Activated CD4-positive, alpha-beta T cell treated with anti-CD3 and anti-CD28 coated beads, Interleukin-2, amount 50 U/mL, for 48 hours (primary cell): ENCODE data around the gene LTBP1.
"Not testable (repeated sequence)": the region's sequence is repeated elsewhere in the genome, so short reads cannot be mapped to it uniquely, and the experiment has no call there.

Experiments
- DNase-seq, 2 experiments: peaks; one replicate each; pipeline ENCODE4 v3.0.0-alpha.2; 2020

Gene LTBP1

DNA sequence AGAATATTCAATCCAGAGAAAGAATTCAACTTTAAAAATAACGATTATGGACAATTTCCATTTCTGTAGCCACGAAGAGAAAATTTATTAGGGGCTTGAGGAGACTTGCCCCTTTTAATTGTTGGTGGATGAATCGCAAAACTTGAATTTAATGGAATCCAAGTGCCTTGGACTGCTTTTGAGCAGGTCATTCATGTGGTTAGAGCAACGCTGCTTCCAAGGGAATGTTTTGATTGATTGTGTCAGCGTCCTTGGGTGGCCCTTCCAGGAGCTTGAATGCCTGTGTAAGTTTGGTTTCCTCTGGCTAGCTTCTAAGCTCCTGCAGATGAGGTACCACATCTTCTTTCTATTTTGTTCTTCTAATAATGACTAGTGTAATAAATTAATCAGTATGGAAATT, 213.4 kb downstream of the LTBP1 start:
- no peak for DNase-seq

DNA sequence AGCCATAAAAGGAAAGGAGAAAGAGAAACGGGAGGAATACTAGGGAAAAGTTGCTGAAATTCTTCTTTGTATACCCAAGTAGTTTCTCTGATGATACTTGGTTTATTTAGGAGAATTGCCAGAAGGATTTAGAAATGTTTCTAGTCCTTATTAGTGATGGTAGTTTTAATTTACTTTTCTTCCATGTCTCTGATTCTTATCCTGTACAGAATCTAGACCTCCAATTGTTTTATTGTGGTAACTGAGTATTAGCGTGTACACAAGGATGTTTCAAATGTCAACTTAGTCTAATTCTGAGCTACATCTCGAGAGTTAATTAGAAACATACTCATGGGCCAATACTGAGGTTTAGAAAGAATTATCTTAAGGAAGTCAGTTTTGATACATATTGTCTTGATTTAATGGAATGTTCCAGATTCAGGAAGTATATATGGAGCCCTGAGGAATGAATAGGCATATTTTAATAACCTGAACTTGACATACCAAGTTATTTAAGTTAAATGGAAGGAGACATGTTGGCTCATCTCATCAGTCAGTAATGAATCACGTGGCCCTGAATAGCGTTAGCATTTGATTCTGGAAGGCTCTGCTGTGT, 219.6 kb downstream of the LTBP1 start:
- no peak for DNase-seq

DNA sequence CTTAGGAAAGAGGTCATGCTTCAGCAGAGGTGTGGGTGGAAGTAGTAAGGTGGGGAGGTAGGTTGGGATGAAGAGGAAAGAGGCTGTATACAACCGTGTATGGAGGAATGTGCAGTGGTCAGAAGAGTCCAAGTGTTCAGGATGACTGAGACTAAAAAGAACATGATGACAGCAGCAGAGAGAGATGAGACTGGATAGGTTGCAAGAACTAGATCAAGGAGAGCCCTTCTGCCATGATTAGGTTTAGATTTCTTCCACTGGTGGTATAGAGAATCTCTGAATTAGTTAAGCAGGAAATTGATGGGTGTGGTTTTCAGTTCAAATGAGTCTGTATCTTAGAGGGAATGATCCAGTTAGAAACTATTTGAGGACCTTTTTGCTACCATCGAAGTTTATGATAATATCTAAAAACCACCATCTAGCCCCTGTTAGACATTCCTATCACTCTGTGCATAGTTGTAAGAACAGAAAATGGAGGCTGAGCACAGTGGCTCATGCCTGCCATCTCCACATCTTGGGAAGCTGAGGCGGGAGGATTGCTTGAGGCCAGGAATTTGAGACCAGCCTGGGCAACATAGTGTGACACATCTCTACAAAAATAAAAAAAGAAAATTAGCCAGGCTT, 221.0 kb downstream of the LTBP1 start:
- DNase-seq: no peak

DNA sequence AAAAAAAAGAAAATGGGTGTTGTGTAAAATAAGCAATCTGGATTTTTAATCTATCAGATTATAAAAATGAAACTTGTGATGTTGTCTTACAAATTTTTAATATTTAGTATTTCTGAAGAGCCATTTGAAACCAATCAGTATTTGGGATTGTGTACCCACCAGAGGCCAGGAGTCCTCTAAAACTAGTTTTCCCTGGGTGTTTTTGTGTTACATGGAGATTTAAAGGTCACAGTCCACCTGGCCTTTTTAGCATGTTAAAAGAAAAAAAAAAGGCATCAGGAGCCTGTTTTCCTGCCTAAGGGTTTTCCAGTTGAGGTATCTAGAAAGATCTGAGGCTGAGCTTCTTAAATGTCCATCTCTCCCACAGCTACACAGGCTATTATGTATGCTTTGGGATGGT, 221.7 kb downstream of the LTBP1 start:
- no peak for DNase-seq

DNA sequence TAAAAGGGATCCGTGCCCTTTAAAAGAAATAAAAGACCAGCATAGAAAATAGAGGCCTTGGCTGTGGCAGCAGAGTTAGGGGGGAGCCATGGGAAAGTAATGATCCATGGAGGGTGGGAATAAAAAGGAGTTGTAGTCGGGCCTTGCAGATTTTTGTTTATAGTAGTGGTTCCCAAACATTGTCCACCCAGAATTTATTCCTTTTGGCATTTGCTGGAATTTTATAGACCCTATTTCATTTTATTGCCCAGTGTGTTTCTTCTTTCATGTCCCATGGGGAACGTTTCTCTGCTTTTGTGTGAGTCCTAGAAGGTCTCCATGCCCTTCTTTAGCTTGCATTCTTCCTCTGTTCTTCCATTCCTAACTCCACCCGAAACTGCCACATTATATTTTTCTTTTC, 222.2 kb downstream of the LTBP1 start:
- DNase-seq: no peak

DNA sequence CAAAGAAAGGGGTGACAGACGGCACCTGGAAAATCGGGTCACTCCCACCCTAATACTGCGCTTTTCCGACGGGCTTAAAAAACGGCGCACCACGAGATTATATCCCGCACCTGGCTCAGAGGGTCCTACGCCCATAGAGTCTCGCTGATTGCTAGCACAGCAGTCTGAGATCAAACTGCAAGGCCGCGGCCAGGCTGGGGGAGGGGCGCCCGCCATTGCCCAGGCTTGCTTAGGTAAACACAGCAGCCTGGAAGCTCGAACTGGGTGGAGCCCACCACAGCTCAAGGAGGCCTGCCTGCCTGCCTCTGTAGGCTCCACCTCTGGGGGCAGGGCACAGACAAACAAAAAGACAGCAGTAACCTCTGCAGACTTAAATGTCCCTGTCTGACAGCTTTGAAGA, 223.5 kb downstream of the LTBP1 start:
- not testable (repeated sequence) for DNase-seq

DNA sequence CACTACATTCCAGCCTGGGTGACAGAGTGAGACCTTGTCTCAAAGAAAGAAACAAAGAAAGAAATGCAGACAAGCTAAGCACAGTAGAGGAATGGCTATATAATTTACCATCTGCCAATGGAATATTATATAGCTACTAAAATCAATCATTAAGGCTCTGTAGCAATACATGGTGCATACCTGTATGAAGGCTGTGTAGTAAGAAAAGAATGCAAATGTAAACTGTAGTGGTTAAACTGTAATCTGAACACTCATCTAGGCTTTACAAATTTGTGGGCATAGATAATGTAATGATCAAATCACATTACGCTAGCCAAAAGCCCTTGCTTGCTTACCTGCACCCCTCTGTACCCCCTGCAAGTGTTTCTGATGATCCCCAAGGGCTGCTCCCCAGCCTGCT, 230.9 kb downstream of the LTBP1 start:
- no peak for DNase-seq

DNA sequence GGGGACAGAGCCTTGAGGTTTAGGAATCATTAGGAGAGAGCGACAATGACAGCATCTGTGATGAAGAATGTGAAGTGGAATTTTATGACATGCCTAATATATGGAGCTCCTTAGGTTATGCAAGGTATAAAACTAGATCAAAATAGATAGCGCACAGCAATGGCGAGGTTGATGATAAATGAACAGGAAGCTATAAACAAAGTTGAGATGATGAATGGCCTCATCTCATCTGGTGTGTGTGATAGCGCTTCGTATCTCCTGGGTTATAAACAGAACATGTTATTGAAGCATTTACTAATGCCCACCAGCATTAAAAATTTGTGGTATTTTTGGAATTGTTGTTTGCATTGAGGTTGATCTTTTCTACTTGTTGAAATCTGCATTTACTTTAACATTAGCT, 231.5 kb downstream of the LTBP1 start:
- no peak for DNase-seq

DNA sequence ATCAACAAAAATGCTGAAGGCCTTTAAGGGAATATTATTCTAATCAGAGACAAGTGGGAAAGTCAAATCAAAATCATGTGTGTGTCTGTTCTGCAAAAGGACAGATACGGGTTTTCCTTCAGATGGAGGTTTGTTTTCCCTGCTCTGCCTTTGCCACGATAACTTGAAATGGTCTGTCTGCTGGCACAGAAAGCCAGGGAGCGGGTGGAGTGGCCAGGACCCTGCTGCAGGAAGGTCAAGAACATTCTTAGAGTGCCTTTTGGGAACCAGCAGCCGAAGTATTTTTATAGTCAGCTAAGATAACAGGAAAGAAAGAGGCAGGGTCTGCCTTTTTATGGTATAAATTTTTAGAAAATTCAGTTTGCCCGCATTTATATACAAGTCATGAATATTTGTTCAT, 234.2 kb downstream of the LTBP1 start:
- no peak for DNase-seq

DNA sequence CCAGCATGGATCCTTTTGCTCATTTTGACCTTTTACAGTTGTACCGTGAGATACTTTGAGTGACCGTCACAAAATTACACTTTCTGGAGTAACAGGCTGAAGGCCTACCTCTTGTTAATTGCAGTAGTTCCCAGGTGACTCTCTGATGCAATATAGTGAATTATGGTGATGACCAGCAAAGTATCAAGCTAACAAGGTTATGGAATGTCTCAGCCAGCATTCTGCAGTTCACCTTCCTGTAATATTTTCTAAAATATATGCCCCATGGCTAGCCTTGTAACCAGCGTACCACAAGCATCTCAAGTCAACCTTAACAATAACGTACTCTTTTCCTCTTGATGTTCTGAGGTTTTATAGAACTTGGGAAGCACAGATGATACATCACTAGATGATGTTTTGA, 234.7 kb downstream of the LTBP1 start:
- DNase-seq: no peak

DNA sequence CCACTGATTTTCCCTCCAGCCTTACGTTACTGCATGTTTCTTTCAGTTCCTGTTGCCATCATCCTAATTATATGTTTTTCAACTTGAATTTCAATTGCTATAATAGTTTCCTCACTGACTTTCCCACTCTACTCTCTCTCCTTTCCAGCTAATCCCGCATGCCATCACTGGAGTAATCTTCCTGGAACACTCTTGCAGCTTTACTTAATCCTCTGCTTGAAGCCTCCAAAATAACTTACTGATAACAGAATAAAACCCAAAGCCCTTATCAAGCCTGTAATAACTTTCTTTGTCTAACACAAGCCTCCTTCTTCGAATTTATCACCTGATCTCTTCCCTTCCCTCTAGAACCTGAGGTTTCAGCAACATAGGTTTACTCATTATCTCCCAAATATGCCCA, 237.3 kb downstream of the LTBP1 start:
- DNase-seq: no peak

DNA sequence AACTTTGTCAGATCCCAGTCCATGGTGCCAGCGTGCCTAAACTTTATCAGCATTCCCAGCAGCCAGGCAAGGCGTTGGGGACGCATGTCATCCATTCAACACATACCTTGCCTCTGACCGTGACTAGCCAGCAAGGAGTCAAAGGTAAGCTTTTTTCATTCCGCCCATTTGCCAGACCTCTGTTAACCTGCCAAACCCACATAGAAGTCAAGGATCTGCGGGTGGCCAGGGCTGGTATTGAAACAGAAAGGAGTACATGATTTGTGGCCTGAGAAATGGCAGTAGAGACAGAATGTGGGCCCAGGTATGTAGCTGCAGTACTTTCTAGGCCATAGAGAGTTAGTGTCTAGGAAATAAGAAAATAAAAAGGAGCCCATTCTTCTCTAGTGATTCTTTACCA, 240.2 kb downstream of the LTBP1 start:
- DNase-seq: no peak

DNA sequence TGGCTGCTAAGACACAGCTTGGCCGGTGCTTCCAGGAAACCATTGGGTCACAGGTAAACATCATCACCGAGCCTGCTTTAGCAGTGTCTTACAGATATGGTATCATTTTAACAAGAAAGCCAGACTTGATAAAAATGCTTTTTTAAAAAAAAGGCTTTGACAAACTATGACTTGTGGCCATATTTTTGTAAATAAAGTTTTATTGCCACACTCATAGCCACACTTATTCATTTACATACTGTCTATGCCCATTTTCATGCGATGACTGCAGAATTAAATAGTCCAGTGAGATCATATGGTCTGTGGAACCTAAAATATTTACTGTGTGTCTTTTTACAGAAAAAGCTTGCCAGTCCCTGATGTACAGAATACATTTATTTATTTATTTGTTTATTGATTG, 242.0 kb downstream of the LTBP1 start:
- no peak for DNase-seq

DNA sequence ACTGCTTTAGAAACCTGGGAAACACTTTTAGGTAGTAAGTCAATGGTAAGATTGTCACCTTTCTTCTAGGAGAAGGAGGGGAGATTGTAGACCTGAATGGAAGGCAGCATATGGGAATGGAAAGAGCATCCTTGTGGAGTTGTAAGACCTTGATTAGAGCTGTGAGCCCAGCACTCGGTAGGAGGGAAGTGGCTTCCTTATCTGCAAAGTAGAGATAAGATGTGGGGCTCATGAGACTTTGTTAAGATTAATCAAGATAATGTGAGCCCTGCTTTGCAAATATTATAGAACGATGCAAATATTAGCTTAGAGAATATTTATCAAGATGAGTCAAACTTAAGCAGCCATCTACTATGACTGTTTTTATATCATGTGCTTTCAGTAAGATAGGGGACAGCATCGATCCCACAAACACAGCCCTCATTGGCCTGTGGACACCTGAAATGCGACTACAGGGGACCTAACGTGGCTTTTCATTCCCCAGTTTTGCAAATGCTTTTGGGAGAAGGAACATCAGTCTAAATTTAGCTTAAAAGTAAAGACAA, 243.7 kb downstream of the LTBP1 start:
- no peak for DNase-seq

DNA sequence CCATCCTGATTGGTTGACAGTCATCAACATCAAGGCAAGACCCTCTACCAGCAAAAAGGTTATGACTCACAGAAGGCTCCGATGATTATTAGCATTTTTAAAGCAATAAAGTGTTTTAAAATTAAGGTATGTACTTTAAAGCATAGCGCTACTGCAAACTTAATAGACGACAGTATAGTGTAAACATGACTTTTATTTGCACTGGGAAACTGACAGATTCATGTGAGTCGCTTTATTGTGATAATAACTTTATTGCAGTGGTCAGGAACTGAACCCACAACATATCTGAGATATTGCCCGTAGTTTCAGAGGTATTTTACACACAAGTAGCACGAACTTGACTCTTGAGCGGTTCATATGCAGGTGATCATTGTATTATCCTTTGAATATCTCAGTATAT, 249.1 kb downstream of the LTBP1 start:
- no peak for DNase-seq

DNA sequence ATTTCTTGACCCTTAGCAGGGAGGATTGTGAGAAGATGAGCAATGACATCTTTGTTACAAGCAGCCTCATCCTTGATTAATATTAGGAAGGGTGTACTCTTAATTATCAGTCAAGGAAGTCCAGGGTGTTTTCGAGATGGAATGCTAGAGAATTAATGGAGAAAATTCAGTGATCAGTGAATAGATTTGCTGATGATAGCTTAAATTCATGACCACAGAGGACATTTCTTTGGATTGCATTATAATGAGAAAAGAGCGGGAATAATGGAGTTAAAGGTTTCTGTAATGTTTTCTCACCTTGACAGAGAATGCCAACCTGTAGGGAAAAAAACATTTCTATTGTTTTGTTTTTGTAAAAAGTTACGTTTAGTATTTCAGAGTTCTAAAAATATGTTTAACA, 249.9 kb downstream of the LTBP1 start:
- no peak for DNase-seq

DNA sequence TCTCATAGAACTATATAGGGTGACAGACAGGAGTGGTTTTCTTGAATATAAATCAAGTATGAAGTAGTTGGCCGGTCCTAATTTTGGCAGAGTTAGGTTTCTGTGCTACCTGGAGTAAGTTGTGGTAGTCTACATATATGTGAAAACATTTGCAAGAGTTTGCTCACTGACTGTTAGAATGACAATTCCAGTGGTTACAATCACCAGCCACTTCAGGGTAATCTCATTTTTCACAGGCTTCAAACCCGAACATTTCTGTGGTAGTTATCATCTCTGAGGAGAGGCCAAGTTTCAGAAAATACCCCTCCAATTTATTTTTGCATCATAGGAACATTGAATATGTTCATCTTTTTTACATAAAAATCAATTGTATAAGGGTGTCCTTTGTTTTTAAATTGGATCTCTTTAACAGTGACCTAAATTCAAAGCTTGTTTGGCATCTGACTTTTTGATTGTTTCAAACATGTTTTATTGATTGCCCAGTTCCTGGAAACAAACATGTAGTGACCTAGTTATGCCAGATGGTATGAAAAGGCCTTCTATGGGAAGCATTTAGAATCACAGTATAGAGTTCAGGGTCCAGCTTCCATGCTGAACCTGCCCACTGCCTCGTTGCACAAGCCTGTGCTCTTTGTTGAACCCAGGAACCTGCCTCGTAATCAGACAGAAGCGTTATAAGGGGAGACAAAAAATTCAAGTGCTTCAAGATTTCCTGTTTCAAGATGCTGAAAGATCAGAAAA, 250.6 kb downstream of the LTBP1 start:
- no peak for DNase-seq

DNA sequence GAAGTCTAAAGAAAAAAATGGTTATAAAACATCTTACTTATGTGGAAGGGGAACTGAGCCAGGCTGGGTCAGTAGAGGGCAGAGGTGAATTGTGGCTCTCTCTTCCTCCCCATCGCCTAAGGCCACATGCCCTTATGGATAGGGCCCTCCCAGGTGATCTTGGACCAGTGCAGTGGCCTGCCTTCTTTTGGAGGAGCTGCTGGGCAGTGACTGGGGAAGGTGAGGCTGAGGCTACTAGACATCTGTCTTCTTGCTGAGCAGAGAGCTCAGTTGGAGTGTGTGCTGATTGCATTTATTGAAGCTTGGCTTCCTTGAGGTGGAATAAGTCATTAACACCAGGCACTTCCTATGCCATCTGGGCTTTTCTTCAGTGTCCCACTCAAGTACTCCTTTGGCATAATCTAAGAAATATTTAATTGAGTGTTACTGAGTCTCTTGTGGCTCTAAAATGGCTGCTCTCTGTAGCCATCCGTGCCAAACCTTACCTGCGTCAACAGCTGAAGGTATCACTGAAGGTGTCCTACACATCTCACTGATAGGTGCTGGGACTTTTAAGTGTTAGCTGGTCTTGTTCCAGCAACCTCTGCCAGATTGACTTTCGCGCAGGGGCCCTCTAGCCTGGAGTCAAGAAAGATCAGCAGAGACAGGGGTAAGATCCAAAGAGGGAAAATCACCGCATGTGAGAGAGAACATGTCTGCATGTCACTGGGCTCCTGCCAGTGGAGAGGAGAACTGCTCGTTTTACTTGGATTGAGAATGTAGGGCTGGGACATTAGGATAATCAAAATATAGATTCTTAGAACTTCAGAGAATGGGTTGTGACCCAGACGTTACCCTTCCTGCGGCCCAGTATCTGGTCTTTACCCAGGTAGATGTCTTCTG, 256.1 kb downstream of the LTBP1 start:
- DNase-seq: no peak

DNA sequence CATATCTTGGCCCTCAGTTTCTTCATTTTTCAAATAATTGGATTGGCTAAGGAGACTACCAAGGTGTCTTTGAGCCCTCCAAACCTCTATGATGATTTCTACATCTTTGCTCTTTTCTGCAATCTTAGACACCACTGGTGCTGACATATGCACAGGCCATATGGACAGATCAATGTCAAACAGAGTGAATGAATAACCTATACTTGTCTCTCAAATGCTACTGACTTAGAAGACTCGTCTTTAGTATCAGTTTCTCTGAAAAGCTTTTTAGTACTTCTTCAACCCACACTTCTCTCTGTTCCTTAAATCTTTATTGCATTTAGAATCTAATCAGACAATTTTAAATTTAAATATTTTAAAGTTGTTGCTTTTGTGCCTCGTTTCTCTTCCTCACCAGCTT, 258.2 kb downstream of the LTBP1 start:
- DNase-seq: no peak

DNA sequence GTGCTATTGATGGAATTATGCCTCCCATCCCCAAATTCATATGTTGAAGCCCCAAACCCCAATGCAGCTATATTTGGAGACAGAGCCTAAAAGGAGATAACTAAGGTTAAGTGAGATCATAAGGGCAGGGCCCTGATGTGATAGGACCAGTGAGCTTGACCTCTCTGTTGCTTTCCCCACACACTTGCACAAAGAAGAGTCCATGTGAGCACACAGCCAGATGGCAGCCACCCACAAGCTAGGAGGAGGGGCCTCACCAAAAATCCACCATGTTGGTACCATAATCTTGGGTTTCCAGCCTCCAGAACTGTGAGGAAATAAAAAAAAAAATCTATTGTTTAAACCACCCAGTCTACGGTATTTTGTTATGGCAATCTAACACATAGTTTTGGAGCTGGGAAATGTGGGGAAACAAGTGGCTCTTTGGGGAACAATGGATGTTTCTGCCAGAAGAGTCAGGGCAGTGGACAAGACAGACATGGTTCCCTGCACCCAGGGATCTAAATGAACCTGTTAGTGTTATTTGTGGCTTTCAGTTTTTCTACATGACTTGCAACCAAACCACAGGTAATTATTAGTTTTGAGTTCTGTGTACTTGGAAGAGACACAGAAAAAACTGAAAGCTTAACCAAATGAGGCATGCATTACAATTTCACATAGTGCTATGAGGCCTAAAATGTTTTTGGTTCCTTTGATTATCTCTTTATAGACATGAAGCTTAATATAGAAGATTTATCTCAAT, 259.1 kb downstream of the LTBP1 start:
- DNase-seq: no peak

DNA sequence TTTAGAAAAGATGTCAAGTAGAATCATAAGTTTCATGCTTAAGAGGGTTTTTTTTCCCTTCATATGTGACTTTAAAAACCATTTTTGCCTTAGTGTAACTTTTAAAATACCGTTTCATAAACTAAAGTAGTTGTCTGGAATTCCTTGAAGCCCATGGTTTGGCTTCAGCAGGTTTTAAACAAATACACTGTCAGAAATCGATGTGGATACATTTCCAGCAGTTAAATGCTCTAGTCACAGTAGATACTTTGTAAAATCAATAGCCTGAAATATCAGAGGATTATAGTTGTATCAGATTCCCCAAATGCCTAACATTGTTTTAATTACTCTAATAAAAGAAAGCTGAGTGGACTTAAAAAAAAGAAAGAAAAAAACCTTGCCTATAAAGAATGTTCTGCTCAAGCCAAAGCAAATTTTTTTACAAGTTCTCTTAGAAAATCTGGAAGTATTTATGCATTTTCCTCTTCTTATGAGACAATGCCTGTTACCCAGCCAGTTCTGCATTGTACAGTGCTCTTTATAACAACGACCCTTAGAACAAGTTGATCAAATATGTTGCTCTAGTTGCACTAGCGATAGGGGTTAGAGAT, 260.5 kb downstream of the LTBP1 start:
- DNase-seq: no peak

DNA sequence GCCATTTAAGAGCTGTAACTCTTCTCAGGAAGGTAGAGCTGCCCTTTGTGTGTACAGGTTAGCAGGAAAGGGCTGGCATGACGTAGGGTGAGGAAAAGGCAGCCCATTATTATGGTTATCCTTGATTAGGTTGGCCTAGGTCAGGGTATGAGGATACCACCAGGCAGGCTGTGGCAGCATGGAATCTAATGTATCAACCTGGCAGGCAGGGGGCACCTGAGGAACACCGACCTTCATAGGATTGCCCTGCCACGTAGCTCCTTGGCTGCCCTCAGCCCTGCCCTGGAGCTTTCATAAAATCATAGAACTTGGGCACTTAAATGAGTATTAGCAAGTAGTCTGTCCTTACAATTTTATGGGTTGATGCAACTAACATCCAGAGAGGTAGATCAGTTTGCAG, 261.6 kb downstream of the LTBP1 start:
- DNase-seq: no peak
